Body of pancreas (tissue), 4 donors: ENCODE results near the gene B3GALT5. TPM values are rescaled to one million over a fixed set of nuclear protein-coding genes. Genes with fewer than 3 reads are reported as not detected.

ENCODE experiments used
- ATAC-seq: fragments of 150-250 bp; one replicate; pipeline ENCODE4 v1.9.1; 2016
- DNase-seq, 4 donors: peaks; one replicate each; pipeline ENCODE4 v3.0.0-alpha.2; 2019
- H3K27ac ChIP-seq, 4 donors: fragments of 200-600 bp; sonication (generic); 1 replicate in 3 of 4; 2 replicates in 1 of 4; pipeline versions ENCODE4 v1.5.1 to v1.6.1; 2016 to 2019; ENCODE audit warnings: mild to moderate bottlenecking in 1 of 4, mixed read lengths in 1 of 4, moderate library complexity in 1 of 4
- H3K27me3 ChIP-seq, 2 donors: fragments of 200-600 bp; sonication (generic); one replicate each; pipeline ENCODE4 v1.6.0; 2016; ENCODE audit warnings: mild to moderate bottlenecking in 1 of 2
- H3K36me3 ChIP-seq, 2 donors: fragments of 200-600 bp; sonication (generic); replicated peaks in 1 of 2; 2 replicates each; pipeline ENCODE4 v1.5.1; 2016; ENCODE audit warnings: low read depth in 2 of 2; ENCODE audit not compliant: insufficient read depth in 1 of 2
- H3K4me1 ChIP-seq: fragments of 200-600 bp; sonication (generic); one replicate; pipeline ENCODE4 v1.6.0; 2016
- H3K4me3 ChIP-seq, 2 donors: fragments of 200-600 bp; sonication (generic); 1 replicate in 1 of 2; 2 replicates in 1 of 2; pipeline ENCODE4 v1.5.1; 2016 to 2019
- H3K9me3 ChIP-seq, 3 donors: fragments of 200-600 bp; sonication (generic); 1 replicate in 2 of 3; 2 replicates in 1 of 3; pipeline ENCODE4 v1.5.1; 2016
- CTCF ChIP-seq, 7 experiments: fragments of 450-650 bp in 4 of 7; fragments of 200-600 bp in 3 of 7; sonication (generic) in 3 of 7; IDR thresholded peaks; one replicate each; pipeline ENCODE4 v1.5.1; 2016 to 2019; ENCODE audit warnings: antibody characterized with exemption in 7 of 7
- POLR2A ChIP-seq, 3 donors: fragments of 450-650 bp; IDR thresholded peaks; one replicate each; pipeline ENCODE4 v1.6.1; 2016; ENCODE audit warnings: antibody characterized with exemption in 3 of 3, mild to moderate bottlenecking in 2 of 3
- whole genome bisulfite sequencing, 2 donors: methylation state at CpG; one replicate each; pipeline ENCODE4 v1.1.5; 2017; 5-methylcytosine and 5-hydroxymethylcytosine counted together
- intact Hi-C: fragments of 100-400 bp; cut with DNase I; formaldehyde crosslinking; loops from one replicate; pipeline ENCODE4 v1.15.1; 2023
- total RNA-seq, 2 donors: library from RNA; depleted of rRNA; stranded (reverse); fragments of >200 nt; gene quantifications; one replicate each; pipeline ENCODE4 v1.1.0, GENCODE V29; 2016

B3GALT5 gene
- total RNA-seq, 2 donors from 2014 or later, result 4.9 to 5.6 TPM

- WGBS, 2 donors, result 87 to 89% methylated on average over 11 of the region's 11 CpGs
- peak overlapping the region in 2 of 4 donors; percentile 63 to 77 for H3K27ac ChIP-seq
These were observed 42.8 kb downstream of the B3GALT5 start for GRCh38 chr21:39655589-39655988.

GRCh38 chr21:39656209-39656608, 43.5 kb downstream of the B3GALT5 start:
- Histone ChIP-seq H3K36me3 (no peaks in the 10 kb centered on the region), H3K27me3 (no peaks in the 10 kb centered on the region), H3K9me3 (no peaks in the 10 kb centered on the region), H3K4me1 (peaks cover 55% of the 10 kb centered on the region), H3K4me3 (no peak overlapping the region), H3K27ac (peak overlapping the region in 3 of 4 donors; percentile 63 to 77 (median 75))
- TF ChIP-seq CTCF (IDR thresholded peaks at IDR 0.05), result no peak
- TF ChIP-seq POLR2A (IDR thresholded peaks at IDR 0.05), result no peak
- intact Hi-C loops, result no loop called here
- no peak for ATAC-seq
- 74 to 76% methylated on average over 8 of the region's 8 CpGs for WGBS, 2 donors
- DNase-seq, result no peak

More at GRCh38 chr21:39655589-39655988, 42.8 kb downstream of the B3GALT5 start:
- H3K4me1 ChIP-seq, result peaks cover 48% of the 10 kb centered on the region
- TF ChIP-seq CTCF (IDR thresholded peaks at IDR 0.05) (no peak), POLR2A (IDR thresholded peaks at IDR 0.05) (no peak)
- H3K9me3 ChIP-seq, result no peaks in the 10 kb centered on the region
- no peaks in the 10 kb centered on the region for H3K27me3 ChIP-seq
- H3K4me3 ChIP-seq, result no peak overlapping the region
- H3K36me3 ChIP-seq, result no peaks in the 10 kb centered on the region
- intact Hi-C loops, result no loop called here
- no peak for ATAC-seq
- DNase-seq, result no peak

GRCh38 chr21:39657091-39657689, 44.5 kb downstream of the B3GALT5 start:
- H3K27ac ChIP-seq, result peak overlapping the region in 3 of 4 donors; percentile 63 to 77 (median 75)

GRCh38 chr21:39658066-39658465, 45.3 kb downstream of the B3GALT5 start:
- no peaks in the 10 kb centered on the region for H3K9me3 ChIP-seq
- H3K4me3 ChIP-seq, result no peak overlapping the region
- H3K36me3 ChIP-seq, result no peaks in the 10 kb centered on the region
- H3K4me1 ChIP-seq, result peaks cover 55% of the 10 kb centered on the region
- intact Hi-C loops, result no loop called here
- DNase-seq, result no peak
- TF ChIP-seq POLR2A (IDR thresholded peaks at IDR 0.05) (no peak), CTCF (IDR thresholded peaks at IDR 0.05) (no peak)
- H3K27me3 ChIP-seq, result no peaks in the 10 kb centered on the region
- ATAC-seq, result no peak
- WGBS, 2 donors, result 25 to 32% methylated on average over 2 of the region's 2 CpGs
- H3K27ac ChIP-seq, result peak overlapping the region in 3 of 4 donors; percentile 63 to 77 (median 75)

More at GRCh38 chr21:39657091-39657689, 44.5 kb downstream of the B3GALT5 start:
- TF ChIP-seq POLR2A (IDR thresholded peaks at IDR 0.05), result peak in 1 of 3 donors; percentile 10
- TF ChIP-seq CTCF (IDR thresholded peaks at IDR 0.05), result no peak
- Histone ChIP-seq H3K4me1 (peaks cover 55% of the 10 kb centered on the region), H3K9me3 (no peaks in the 10 kb centered on the region), H3K36me3 (no peaks in the 10 kb centered on the region), H3K4me3 (no peak overlapping the region), H3K27me3 (no peaks in the 10 kb centered on the region)
- WGBS, 2 donors, result 24 to 29% methylated on average over 5 of the region's 5 CpGs
- intact Hi-C loops, result no loop called here
- peak; percentile 61 to 79 (median 70) for DNase-seq
- ATAC-seq, result peak; percentile 79
